GM19043 (cell line): ENCODE data around the gene SPCS1.

Source experiments
- ATAC-seq: cut with Tn5 transposase; IDR thresholded peaks from one replicate; pipeline ENCODE4 v1.9.1; 2021; ENCODE audit warnings: low read depth; ENCODE audit not compliant: unreplicated experiment

SPCS1 gene

DNA sequence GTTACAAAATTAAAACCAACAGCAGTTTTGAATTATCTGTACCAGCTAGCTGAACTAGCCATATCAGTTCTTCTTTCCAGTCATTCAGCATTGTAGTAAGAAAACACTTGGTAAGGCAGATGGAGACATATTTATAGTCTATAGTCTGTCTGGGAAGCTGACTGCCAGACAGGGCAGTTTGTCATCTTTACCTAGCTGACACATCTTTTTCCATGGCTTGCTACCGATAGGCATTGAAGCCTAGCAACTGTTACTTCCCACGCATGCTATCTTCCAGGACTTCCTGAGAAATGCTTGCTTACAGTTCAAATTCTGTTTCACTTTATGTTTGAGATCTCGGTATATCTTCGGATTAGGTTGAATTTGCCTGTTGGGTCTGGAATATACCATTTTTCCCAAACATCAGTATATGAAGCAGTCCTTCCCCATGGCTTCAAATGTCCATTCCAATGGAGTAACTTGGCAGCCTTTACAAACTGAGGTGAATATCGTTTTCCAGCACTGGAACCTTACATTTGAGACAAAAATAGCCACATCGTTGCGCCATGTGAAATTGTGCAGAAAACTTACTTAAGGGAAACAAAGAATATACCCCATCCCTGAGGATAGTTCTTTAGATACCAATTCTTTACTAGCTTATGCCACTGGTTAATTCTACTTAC, 11.2 kb upstream of the SPCS1 start:
- ATAC-seq: no peak

DNA sequence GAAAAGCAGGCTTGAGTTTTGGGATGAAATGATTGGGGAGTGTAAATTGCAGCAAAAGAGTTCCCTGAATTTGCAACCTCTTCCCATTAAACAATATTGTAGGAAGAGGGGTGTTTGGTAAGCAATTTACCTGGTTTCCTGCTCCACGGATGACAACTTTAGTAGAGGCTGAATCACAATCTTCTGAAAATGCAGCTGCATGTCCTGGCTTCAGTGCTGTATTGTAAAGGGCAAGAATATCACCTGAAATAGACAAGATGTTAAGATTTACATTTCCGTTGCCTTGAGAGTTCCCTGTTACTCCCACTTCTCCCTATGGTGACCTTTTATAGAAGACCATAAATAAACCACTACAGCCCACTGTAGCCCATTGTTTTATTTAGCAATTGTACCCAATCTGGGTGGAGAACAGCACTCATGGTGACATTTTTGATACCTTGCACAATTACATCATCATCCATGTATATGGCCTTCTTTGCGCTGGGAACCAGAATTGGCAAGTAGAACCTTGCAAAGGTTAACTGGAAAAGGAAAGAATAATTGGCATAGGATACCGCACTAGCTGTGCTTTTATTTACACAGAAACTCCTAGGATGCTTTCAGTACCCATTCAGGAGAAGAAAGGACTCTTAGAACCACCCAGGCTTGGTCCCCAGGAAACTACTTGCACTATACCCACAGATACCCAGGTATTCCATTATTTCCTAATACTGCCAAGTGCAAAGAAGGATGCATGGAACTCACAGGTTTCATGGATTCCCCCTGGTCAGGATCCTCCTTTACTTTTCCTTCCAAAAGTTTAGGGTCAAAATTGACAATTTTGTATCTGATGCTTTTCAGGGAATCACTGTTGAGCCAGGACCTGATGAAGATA, 9.9 kb upstream of the SPCS1 start:
- ATAC-seq: no peak

DNA sequence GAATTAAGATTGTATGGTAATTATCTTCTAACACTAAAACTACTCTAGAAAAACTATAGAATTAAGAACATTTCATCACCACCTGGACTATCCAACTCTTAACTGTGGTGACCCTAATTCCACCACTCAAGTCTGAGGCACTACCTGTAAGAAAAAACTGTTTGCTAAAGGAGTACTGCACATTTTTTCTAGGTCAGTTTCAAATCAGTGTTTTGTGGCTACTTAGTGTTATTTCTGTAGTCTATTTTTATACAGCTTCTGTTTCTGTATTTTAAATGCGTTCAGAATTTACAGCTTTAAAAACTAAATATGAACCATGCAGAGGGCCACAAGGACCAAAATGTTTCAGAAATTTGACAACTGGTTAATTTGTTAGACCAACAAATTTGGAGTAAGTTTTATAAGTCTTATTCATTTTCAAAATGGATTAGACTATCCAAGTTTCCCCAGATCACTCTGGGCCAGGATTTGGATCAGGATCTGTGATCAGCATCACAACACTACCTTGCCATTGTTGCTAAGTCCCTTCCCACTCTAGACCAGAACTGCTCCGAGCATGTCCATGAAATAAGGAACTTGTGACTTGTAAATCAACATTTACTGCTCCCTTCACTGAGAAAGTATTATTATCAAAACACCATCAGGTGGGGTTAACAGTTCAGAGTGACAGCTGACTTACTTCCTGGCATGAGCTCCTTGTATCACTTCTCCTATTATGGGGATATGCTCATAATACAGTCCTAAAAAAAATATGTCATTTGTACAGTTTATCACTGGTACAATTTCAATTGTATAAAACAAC, 8.9 kb upstream of the SPCS1 start:
- ATAC-seq: no peak

DNA sequence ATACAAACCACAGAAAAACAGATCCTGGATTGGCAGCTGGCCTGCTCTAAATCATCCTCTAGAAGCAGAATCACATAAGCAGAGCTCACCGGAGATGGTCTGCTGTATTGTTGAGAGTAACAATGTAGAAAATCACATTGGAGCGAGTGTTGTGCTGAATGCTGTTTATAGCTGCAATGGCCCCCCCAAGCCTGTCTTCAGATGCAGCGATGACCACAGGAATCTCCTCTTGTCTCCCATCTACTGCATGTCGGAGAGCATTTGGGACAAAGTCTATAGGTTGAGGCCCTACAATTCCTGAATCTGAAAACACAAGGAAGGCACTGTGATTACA, 8.3 kb upstream of the SPCS1 start:
- ATAC-seq: no peak

GRCh38 chr3:52703341-52703740, 2.6 kb upstream of the SPCS1 start:
- ATAC-seq: no peak

- no peak for ATAC-seq
Observed at GRCh38 chr3:52704611-52705437, 1.1 kb upstream of the SPCS1 start.

GRCh38 chr3:52705438-52705687, 543 bp upstream of the SPCS1 start:
- ATAC-seq: no peak

GRCh38 chr3:52707585-52707984, 1.7 kb downstream of the SPCS1 start:
- no peak for ATAC-seq

DNA sequence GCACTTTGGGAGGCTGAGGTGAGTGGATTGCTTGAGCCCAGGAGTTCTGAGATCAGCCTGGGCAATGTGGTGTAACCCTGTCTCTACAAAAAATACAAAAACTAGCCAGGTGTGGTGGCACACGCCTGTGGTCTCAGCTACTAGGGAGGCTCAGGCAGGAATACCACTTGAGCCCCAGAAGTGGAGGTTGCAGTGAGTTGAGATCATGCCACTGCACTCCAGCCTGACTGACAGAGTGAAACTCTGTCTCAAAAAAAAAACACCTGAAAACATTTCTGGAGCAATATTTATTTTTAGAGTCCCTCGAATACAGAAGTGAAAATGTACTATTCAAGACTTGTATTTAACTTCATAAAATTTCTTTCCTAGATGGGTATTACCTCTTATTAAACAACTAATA, 4.6 kb downstream of the SPCS1 start:
- ATAC-seq: no peak

GRCh38 chr3:52712291-52713212, 6.6 kb downstream of the SPCS1 start:
- ATAC-seq: no peak

DNA sequence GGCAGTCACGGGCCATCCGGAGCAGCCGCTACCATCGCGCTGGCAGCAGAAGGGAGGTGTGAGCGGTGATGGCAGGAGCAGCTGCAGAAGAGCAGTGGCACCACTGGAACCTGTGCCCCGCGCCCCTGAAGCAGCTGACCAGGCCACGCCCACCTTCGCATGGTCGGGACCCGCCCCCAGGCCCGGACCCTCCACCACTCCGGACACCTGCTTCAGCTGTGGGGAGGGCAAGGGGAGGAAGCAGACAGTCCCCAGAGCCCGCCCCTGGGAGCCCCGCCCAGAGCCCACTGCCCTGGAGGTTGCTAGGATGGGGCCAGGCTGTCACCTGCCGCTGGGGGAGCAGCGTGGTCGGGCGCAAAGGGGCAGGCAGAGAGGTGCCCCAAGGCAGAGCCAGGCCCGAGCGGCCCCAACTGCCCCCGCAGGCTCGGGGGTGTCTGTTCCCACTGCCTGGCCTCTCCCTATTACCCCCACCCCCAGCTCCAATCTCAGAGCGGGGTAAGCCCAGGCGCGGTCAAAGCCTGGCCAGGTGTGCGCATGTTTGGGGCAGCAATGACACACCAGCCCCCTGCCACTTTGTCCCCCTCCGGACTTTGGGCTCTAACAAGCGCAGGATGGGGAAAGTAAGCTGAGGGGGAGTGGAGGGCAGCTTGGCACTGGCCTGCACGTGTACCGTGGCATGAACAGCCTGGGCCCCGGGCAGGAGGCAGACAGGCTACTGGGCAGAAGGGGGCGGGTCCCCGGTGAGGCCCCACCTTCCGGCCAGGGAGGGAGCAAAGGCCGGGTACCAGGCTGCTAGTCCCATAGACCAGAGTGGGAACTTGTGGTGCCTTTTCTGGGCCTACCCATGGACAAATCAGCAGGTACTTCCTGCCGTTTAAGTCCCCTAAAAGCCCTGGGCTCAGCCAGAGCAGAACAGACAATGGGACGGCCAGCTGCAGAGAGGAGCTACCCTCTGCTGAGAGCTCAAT, 8.7 kb downstream of the SPCS1 start:
- ATAC-seq: no peak

DNA sequence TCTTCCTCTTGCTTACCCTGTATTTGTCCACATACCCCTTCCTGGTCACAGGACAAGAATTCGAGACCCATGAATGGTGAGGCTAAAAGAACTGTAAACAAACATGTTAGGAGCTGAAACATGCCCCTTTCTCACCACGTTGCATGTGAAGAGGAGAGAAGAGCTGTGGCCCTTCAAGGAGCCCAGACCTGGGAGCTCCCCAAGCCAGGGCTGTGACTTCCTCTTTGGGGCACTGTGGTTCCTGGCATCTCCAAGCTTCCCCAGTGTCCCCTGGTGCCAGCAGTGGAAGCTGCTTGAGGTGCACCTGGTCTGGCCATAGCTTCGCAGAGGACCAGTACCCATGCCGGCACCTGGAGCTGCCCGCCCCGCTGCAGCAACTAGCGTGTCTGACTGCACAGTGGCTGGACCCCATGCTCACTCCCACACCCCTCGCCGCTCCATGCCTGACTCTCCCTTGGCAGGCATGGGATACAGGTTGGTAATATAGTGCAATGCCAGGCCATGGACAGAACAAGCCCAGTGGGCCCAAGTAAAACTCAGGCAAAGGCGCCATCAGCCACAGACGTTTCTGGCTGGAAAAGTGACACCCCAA, 9.9 kb downstream of the SPCS1 start:
- ATAC-seq: no peak

DNA sequence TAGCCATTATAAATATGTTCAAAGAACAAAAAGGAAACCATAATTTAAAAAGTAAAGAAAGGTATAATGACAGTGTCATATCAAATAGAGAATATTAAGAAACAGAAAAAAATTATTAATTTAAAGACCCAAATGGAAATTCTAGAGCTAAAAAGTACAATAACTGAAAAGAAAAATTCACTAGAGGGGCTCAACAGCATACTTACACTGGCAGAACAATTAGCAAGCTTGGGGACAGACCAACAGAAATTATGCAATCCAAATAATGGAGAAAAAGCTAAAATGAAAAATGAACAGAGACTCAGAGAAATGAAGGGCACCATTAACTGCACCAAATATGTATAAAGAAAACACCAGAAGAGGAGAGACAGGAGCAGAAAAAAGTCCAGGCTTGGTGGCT, 13.7 kb downstream of the SPCS1 start:
- ATAC-seq: no peak

GRCh38 chr3:52721002-52721729, 15.3 kb downstream of the SPCS1 start:
- ATAC-seq: no peak

DNA sequence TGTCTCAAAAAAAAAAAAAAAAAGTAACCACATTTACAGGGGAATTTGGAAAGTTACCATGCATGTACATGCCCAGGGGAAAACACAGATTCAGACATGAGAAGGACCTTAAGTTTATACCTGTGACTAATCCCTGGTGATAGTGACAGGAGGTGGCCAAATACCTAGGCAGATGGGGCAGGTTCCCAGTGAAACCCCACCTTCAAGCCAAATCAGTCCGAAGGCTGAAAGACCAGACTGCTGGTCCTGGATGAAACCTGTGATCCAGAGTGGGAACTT, 15.8 kb downstream of the SPCS1 start:
- no peak for ATAC-seq

DNA sequence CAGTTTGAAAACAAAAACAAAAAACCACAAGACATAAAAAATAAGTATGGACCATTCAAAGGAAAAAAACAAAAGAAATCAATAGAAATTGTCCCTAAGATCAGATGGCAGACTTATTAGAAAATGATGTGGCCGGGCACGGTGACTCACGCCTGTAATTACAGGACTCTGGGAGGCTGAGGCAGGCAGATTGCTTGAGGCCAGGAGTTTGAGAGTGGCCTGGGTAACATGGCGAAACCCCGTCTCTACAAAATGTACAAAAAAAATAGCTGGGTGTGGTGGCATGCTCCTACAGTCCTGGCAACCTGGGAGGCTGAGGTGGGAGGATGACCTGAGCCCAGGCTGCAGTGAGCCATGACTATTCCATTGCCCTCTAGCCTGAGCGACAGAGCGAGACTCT, 16.6 kb downstream of the SPCS1 start:
- ATAC-seq: no peak

GRCh38 chr3:52723935-52724334, 18.0 kb downstream of the SPCS1 start:
- ATAC-seq: no peak

DNA sequence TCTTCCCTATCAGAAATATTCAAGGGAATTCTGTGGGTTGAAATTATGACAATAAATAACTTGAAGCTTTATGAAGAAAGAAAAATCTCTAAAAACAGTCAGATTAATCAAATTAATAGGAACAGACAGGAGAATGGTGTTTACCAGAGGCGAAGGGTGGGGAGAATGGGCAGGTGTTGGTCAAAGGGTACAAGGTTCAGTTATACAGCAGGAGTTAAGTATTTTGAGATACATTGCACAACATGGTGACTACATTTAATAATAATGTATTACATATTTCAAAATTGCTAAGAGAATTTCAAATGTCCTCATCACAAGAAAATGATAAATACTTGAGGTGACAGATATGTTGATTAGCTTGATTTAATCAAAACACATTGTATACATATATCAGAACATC, 18.6 kb downstream of the SPCS1 start:
- no peak for ATAC-seq
